A549 treated with AZD2906 at 1 μM for 4 hours (cell line): ENCODE results near the gene NFAT5. TPM values are rescaled to one million over a fixed set of nuclear protein-coding genes. Genes with fewer than 3 reads are reported as not detected.

ENCODE experiments used
- total RNA-seq: library from RNA; stranded (reverse); fragments of 200-300 nt; extraction: Qiagen RNA extraction; gene quantifications from 5 replicates; pipeline ENCODE4 v1.2.3, GENCODE V29; 2022

The NFAT5 gene
- 3.1 to 5.7 TPM (median 5.1 TPM) in 5 replicates for total RNA-seq

DNA sequence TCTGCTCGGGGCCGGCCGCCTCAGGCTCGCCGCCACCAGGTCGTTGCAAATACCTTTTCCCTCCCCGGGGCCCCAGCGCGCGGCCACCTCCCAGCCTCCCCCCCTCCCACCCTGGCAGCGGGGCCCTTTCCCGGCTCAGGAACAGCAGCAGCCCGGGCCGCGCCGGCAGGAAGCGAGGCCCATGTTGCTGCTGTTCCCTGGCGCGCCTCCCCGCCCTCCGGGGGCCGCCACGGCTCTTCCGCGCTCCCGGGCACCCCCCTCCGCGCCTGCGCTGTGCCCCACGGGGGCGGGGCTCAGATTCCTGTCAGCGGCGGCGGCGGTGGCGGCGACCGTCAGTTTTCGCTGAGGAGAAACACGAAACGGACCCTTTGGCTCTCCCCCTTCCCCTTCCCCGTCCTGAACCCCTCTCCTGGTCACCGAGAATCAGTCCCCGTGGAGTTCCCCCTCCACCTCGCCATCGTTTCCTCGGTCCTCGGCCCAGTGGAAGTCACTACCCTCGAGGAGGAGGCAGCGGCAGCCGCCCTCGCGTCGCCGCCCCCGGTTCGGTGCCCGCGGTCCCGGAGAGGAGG, at the start of gene NFAT5:
NFAT5 (plus strand) TSS at position 296 of the 569 bp plus-strand sequence. CDS start 336 bp downstream, outside the sequence.

GRCh38 chr16:69726313-69727060, 160.7 kb downstream of the NFAT5 start, which contains the start of gene NQO1:
Gene NQO1 (minus strand): TSS chr16:69726560. CDS start chr16:69726439, 121 bp downstream.

Other genes starting within 250 kb of the NFAT5 start
- gene PDF, start 235.4 kb upstream of the NFAT5 start, total RNA-seq = 21.4 to 45.1 TPM (median 41.4 TPM) in 5 replicates
- gene COG8, start 226.4 kb upstream of the NFAT5 start, total RNA-seq = 20.9 to 29.0 TPM (median 26.7 TPM) in 5 replicates
- gene NIP7, start 226.2 kb upstream of the NFAT5 start, total RNA-seq = 49.1 to 68.5 TPM (median 50.5 TPM) in 5 replicates
- 0.07 TPM in 1 of 5 replicates, not detected in the others for gene TMED6, start 214.2 kb upstream of the NFAT5 start, total RNA-seq
- 20.9 to 27.1 TPM (median 21.7 TPM) in 5 replicates for gene TERF2, start 180.0 kb upstream of the NFAT5 start, total RNA-seq
- 181 to 220 TPM (median 192 TPM) in 5 replicates for gene CYB5B, start 141.3 kb upstream of the NFAT5 start, total RNA-seq
- 2,280 to 2,539 TPM (median 2,373 TPM) in 5 replicates for gene NQO1, start 160.6 kb downstream of the NFAT5 start, total RNA-seq
- gene NOB1, start 189.0 kb downstream of the NFAT5 start, total RNA-seq = 107 to 119 TPM (median 109 TPM) in 5 replicates
- gene WWP2, start 196.4 kb downstream of the NFAT5 start, total RNA-seq = 21.7 to 23.1 TPM (median 22.0 TPM) in 5 replicates